A673 (cell line): ENCODE measurements around the gene DSCAML1. TPM values are rescaled to one million over a fixed set of nuclear protein-coding genes. Genes with fewer than 3 reads are reported as not detected.

Experiments
- BruUV-seq: library from RNA; stranded (reverse); fragments of 400-500 nt; replicated peaks from 2 replicates; lab custom pipeline; 2021; lab: Mats Ljungman, UMichigan
- CTCF ChIA-PET: fragments of 300-600 bp; sonication (Branson Sonifier 250); formaldehyde crosslinking; loops from one replicate; lab custom pipeline; 2022; ENCODE audit warnings: antibody characterized with exemption; lab: Charles Lee
- POLR2A ChIA-PET: fragments of 300-600 bp; sonication (Branson Sonifier 250); formaldehyde crosslinking; loops from one replicate; lab custom pipeline; 2022; ENCODE audit warnings: antibody characterized with exemption; ENCODE audit not compliant: low non-redundant PET; lab: Charles Lee
- DNase-seq: peaks from one replicate; pipeline ENCODE4 v3.0.0-alpha.2; 2015; ENCODE audit warnings: low spot score
- H3K27ac ChIP-seq: fragments of 200-600 bp; sonication (generic); 2 replicates; pipeline ENCODE4 v1.5.1; 2016; ENCODE audit warnings: mixed run types, low read depth, mild to moderate bottlenecking, mixed read lengths, antibody characterized with exemption, low read length; ENCODE audit not compliant: poor library complexity, severe bottlenecking
- H3K27me3 ChIP-seq: fragments of 200-600 bp; sonication (generic); replicated peaks from 2 replicates; pipeline ENCODE4 v1.6.1; 2017; ENCODE audit warnings: mixed run types, low read depth, mild to moderate bottlenecking, mixed read lengths, antibody characterized with exemption, low read length; ENCODE audit not compliant: insufficient read depth, poor library complexity
- H3K36me3 ChIP-seq: fragments of 200-600 bp; sonication (generic); 2 replicates; pipeline ENCODE4 v1.6.1; 2016; ENCODE audit warnings: mixed run types, mild to moderate bottlenecking, mixed read lengths, antibody characterized with exemption, low read length; ENCODE audit not compliant: insufficient read depth, poor library complexity, severe bottlenecking
- H3K4me1 ChIP-seq: fragments of 200-600 bp; sonication (generic); 2 replicates; pipeline ENCODE4 v1.6.1; 2017; ENCODE audit warnings: mixed run types, mild to moderate bottlenecking, mixed read lengths, antibody characterized with exemption, low read length; ENCODE audit not compliant: insufficient read depth, poor library complexity, severe bottlenecking
- H3K4me3 ChIP-seq: fragments of 200-600 bp; sonication (generic); 2 replicates; pipeline ENCODE4 v1.5.1; 2016; ENCODE audit warnings: low read depth, mixed run types, mild to moderate bottlenecking, mixed read lengths, low read length; ENCODE audit not compliant: poor library complexity, severe bottlenecking
- H3K9me3 ChIP-seq: fragments of 200-600 bp; sonication (generic); 2 replicates; pipeline ENCODE4 v1.6.1; 2016; ENCODE audit warnings: mixed run types, low read depth, mild to moderate bottlenecking, mixed read lengths, antibody characterized with exemption, low read length; ENCODE audit not compliant: poor library complexity, severe bottlenecking
- EZH2 ChIP-seq: fragments of 200-600 bp; sonication (generic); IDR thresholded peaks from 2 replicates; pipeline ENCODE4 v1.6.1; 2017; ENCODE audit warnings: borderline replicate concordance, low read depth, mild to moderate bottlenecking, mixed read lengths, antibody characterized with exemption, low read length; ENCODE audit not compliant: poor library complexity, severe bottlenecking
- intact Hi-C: fragments of 100-400 bp; cut with micrococcal nuclease; formaldehyde crosslinking; loops from one replicate; pipeline ENCODE4 v1.10.0; 2022; ENCODE audit not compliant: unreplicated experiment
- total RNA-seq: library from RNA; stranded (reverse); gene quantifications from 2 replicates; pipeline ENCODE4 v1.2.3, GENCODE V29; 2021
- TF ChIP-seq, protein P1 (sequence below): fragments of 300-800, 200-600 bp; sonication (generic); conservative IDR thresholded peaks from 2 replicates; pipeline ENCODE4 v1.5.1; 2017; ENCODE audit warnings: low read depth, mild to moderate bottlenecking, antibody characterized with exemption, low read length, moderate library complexity, mixed read lengths

DSCAML1 gene
- total RNA-seq, 1 experiment from 2014 or later, result not detected

DNA sequence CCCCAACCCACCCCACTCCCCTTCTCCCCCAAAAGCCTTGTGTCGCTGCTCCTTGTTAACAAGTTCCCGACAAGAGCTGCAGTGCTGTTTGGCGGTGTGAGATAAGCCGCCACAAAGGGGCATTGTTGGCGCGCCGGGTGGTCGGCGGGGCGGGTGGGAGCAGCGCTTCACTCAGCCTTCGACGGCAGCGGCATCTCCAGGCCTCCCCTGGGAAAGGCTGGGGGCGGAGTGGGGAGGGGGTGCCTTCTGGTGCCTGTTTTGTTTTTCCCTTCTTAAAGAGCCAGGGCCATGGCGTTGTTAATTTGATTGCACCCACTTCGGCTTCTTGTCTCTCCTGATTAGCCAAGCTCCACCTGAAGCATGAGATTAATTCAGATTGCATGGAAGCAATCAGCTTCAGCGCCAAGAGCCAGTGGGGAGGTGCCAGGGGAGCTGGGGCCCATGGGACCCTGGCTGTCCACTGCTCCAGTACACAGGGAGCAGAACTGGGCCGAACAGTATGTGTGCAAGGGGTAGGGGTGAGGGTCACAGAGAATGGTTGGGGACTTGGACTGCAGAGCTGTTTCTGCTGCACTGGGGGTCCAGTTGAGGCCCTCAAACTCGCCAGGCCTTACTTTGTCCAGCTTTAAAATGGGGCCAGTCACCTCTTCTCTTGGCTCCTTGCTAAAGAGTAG is 304.3 kb downstream of the DSCAML1 start:
- H3K9me3 ChIP-seq, result no peaks in the 10 kb centered on the region
- ChIA-PET CTCF (interaction anchor here (0.6 kb wide), 1 partner anchor 674 kb away, joined by 4 read pairs; no protein-coding TSS in a partner anchor), POLR2A (interaction anchor here (0.6 kb wide), 1 partner anchor 822 kb away, joined by 8 read pairs; no protein-coding TSS in a partner anchor)
- H3K36me3 ChIP-seq, result no peaks in the 10 kb centered on the region
- H3K4me3 ChIP-seq, result no peak overlapping the region
- no peak for TF ChIP-seq EZH2
- TF ChIP-seq, protein P1, sequence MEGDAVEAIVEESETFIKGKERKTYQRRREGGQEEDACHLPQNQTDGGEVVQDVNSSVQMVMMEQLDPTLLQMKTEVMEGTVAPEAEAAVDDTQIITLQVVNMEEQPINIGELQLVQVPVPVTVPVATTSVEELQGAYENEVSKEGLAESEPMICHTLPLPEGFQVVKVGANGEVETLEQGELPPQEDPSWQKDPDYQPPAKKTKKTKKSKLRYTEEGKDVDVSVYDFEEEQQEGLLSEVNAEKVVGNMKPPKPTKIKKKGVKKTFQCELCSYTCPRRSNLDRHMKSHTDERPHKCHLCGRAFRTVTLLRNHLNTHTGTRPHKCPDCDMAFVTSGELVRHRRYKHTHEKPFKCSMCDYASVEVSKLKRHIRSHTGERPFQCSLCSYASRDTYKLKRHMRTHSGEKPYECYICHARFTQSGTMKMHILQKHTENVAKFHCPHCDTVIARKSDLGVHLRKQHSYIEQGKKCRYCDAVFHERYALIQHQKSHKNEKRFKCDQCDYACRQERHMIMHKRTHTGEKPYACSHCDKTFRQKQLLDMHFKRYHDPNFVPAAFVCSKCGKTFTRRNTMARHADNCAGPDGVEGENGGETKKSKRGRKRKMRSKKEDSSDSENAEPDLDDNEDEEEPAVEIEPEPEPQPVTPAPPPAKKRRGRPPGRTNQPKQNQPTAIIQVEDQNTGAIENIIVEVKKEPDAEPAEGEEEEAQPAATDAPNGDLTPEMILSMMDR, result no peak
- peak; percentile 19 for DNase-seq
- peaks cover 9% of the 10 kb centered on the region for H3K27me3 ChIP-seq
- BruUV-seq, result no TSS peak
- no peak overlapping the region for H3K27ac ChIP-seq
- no peaks in the 10 kb centered on the region for H3K4me1 ChIP-seq
- intact Hi-C loops, result no loop called here

DNA sequence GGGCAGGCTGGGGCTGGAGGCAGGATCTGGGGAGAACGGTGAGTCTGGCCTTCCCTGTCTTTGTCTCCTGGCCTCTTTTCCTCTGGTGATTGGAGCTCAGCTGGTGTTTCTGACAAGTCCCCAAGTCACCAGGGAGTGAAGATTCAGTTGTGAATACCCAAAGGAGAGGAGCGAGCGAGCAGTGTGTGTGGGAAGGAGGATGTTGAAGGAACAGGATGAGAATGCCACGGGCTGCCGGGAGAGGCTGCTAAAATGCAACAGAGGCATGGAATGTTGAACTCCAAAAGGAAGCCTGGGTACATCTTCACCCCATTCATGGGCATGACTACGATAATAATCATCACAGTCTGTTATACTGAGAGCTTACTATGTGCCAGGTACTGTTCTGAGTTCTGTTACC is 306.1 kb downstream of the DSCAML1 start:
- H3K27ac ChIP-seq, result no peak overlapping the region
- no peak overlapping the region for H3K4me3 ChIP-seq
- DNase-seq, result no peak
- POLR2A ChIA-PET, result no interaction called here
- no TSS peak for BruUV-seq
- no peaks in the 10 kb centered on the region for H3K9me3 ChIP-seq
- peaks cover 9% of the 10 kb centered on the region for H3K27me3 ChIP-seq
- intact Hi-C loops, result no loop called here
- no peaks in the 10 kb centered on the region for H3K4me1 ChIP-seq
- TF ChIP-seq, protein P1, result no peak
- no peak for TF ChIP-seq EZH2
- CTCF ChIA-PET, result no interaction called here
- H3K36me3 ChIP-seq, result no peaks in the 10 kb centered on the region

DNA sequence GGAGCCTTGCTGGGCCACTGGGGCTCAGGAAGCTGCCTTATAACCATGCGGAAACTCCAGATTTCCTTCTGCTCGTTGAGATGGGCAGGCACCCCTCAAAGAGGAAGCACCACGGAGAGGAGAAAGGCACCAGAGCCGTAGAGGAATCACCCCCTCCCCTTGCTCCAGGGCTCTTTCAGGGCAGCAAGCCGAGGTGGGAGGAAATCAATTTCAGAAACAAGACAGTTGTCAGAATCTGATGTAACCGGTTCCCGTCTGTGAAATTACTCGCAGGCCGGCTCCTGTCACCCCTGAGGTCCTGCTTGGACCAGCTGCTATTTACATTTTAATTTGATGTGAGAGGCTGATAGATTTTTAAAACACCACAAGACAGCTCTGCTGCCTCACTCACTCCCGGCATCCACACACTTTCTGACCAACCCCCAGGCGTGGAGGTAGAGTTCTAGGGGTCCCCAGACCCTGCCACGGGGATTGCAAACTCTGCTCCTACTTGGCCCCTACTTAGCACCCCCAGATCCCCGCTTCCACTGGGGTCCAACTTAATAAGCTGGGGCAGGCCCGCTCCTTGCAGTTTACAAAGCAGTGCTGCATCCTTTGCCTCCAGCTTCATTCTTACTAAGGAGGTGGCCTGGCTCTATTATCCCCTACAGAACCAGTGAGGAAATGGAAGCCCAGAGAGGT is 306.9 kb downstream of the DSCAML1 start:
- no peaks in the 10 kb centered on the region for H3K36me3 ChIP-seq
- peaks cover 9% of the 10 kb centered on the region for H3K27me3 ChIP-seq
- no peaks in the 10 kb centered on the region for H3K9me3 ChIP-seq
- no peak overlapping the region for H3K27ac ChIP-seq
- BruUV-seq, result no TSS peak
- intact Hi-C loops, result no loop called here
- no peak for TF ChIP-seq EZH2
- TF ChIP-seq, protein P1, result no peak
- H3K4me3 ChIP-seq, result no peak overlapping the region
- DNase-seq, result no peak
- H3K4me1 ChIP-seq, result no peaks in the 10 kb centered on the region
- ChIA-PET CTCF (no interaction called here), POLR2A (no interaction called here)
